ENCODE data around the gene MCTP1. TPM values are rescaled to one million over a fixed set of nuclear protein-coding genes. Genes with fewer than 3 reads are reported as not detected.
A peak's percentile ranks its signal among the peaks of the same experiment; 100 is the strongest.

MCTP1 gene
- total and polyA plus RNA-seq, 2 donors: 5.9 to 20.2 TPM

DNA sequence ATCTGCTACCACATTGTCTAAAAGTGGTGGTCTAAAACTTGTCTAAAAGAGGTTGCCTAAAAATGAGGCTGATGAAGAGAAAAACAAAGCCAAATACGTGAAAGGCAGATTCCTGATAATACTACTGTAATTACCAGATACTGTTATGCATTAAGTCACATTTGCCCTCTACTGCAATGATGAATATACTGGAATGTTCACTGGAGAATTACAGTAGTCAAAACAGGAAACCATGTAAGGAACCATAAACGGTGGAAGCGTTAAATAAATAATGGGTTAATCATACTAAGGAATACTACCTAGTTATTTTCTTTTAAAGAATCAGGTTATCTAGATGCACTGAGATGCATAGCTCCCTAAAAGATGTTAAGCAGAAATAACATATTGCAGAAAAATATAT is 201.3 kb downstream of the MCTP1 start:
- DNase-seq (ENCODE audit: low read depth in 6 of 9, low spot score in 9 of 9): no peak
- Histone ChIP-seq H3K27me3 (ENCODE audit: control insufficient read depth in 2 of 2, insufficient read depth in 1 of 2, low read length in 1 of 2) (no peaks in the 10 kb centered on the region), H3K4me1 (ENCODE audit: control insufficient read depth in 2 of 2, insufficient read depth in 2 of 2, low read length in 2 of 2) (peaks cover 3 to 5% of the 10 kb centered on the region in 2 donors), H3K36me3 (ENCODE audit: control insufficient read depth in 2 of 2, insufficient read depth in 2 of 2, low read length in 1 of 2) (no peaks in the 10 kb centered on the region), H3K9me3 (ENCODE audit: control insufficient read depth in 2 of 2, insufficient read depth in 1 of 2, low read length in 1 of 2) (no peaks in the 10 kb centered on the region), H3K4me3 (ENCODE audit: low read length in 2 of 2) (no peak overlapping the region), H3K27ac (ENCODE audit: low read depth in 1 of 2, low read length in 1 of 2) (no peak overlapping the region)
- WGBS: 86% methylated on average over 3 of the region's 3 CpGs

DNA sequence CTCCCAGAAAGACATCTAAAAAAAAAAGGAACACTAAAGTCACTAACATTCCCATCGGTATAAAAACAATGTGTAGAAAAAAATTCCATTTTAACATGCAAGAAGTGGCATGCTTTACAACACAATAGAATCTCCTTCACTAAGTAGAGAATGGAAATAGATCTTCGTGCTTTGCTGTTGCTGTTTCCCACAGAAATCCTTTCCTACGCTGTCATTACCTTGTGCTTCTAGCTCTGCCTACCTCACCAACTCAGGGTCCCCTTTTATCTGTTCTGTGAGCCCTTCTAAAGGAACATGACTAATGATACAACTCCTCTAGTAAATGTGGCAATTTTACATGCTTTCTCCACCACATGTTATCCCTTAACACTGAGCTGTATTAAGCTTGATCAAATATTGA is 202.9 kb downstream of the MCTP1 start:
- H3K27me3 ChIP-seq (ENCODE audit: control insufficient read depth in 2 of 2, insufficient read depth in 1 of 2, low read length in 1 of 2): no peaks in the 10 kb centered on the region
- H3K4me1 ChIP-seq (ENCODE audit: control insufficient read depth in 2 of 2, insufficient read depth in 2 of 2, low read length in 2 of 2): peaks cover 3 to 5% of the 10 kb centered on the region in 2 donors
- WGBS: 6% methylated on average over 3 of the region's 3 CpGs
- peak overlapping the region; percentile 90 to 91 for H3K27ac ChIP-seq (ENCODE audit: low read depth in 1 of 2, low read length in 1 of 2)
- no peaks in the 10 kb centered on the region for H3K36me3 ChIP-seq (ENCODE audit: control insufficient read depth in 2 of 2, insufficient read depth in 2 of 2, low read length in 1 of 2)
- no peaks in the 10 kb centered on the region for H3K9me3 ChIP-seq (ENCODE audit: control insufficient read depth in 2 of 2, insufficient read depth in 1 of 2, low read length in 1 of 2)
- DNase-seq (ENCODE audit: low read depth in 6 of 9, low spot score in 9 of 9): peak in 1 of 9 donors; percentile 17
- peak overlapping the region; percentile 53 to 57 for H3K4me3 ChIP-seq (ENCODE audit: low read length in 2 of 2)

DNA sequence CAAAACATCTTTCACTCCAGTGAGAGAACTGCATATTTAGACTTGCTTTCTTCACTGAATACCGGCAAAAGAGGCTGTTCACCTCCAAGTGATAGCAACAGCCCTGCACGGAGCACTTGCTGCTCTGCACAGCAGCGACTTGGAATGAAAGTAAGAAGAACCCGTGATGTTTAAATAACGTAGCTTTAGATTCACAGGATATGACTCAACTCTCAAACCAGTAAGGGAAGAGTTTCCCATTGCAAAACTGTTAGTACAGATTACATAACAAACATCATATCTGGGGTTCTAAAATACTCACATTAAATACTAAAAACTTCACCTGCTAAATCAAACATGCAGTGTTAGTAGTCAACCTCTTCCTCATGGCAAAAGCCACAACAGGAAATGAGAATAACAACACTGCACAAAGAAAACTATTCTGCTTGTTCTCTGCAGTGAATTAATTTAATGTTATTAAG is 203.4 kb downstream of the MCTP1 start:
- under 1% methylated on average over 5 of the region's 5 CpGs for WGBS
- Histone ChIP-seq H3K36me3 (ENCODE audit: control insufficient read depth in 2 of 2, insufficient read depth in 2 of 2, low read length in 1 of 2) (no peaks in the 10 kb centered on the region), H3K4me1 (ENCODE audit: control insufficient read depth in 2 of 2, insufficient read depth in 2 of 2, low read length in 2 of 2) (peaks cover 3 to 5% of the 10 kb centered on the region in 2 donors), H3K27me3 (ENCODE audit: control insufficient read depth in 2 of 2, insufficient read depth in 1 of 2, low read length in 1 of 2) (no peaks in the 10 kb centered on the region), H3K9me3 (ENCODE audit: control insufficient read depth in 2 of 2, insufficient read depth in 1 of 2, low read length in 1 of 2) (no peaks in the 10 kb centered on the region), H3K4me3 (ENCODE audit: low read length in 2 of 2) (peak overlapping the region; percentile 53 to 57), H3K27ac (ENCODE audit: low read depth in 1 of 2, low read length in 1 of 2) (peak overlapping the region; percentile 79 to 90)
- DNase-seq (ENCODE audit: low read depth in 6 of 9, low spot score in 9 of 9): peak; percentile 55 to 89 (median 72)

DNA sequence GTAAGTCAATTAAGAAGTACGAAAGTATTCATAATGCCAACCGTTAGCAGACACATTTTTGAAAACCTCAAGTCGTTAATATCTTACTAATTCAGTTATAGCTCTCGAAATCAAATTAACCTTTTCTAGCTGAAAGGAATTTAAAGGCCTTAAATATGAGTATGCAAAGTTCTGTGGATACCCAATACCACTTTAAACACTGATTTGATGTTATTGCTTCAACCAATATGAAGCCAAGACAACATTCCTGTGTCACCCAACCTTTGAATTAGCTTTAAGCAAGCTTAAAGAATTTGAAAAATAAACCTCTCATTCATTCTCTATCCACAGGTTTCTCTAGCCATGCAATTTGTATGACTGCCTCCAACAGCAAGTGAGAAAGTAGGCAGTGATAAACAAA is 204.5 kb downstream of the MCTP1 start:
- Histone ChIP-seq H3K4me1 (ENCODE audit: control insufficient read depth in 2 of 2, insufficient read depth in 2 of 2, low read length in 2 of 2) (peaks cover 3 to 5% of the 10 kb centered on the region in 2 donors), H3K36me3 (ENCODE audit: control insufficient read depth in 2 of 2, insufficient read depth in 2 of 2, low read length in 1 of 2) (no peaks in the 10 kb centered on the region), H3K4me3 (ENCODE audit: low read length in 2 of 2) (peak overlapping the region; percentile 37 to 57), H3K9me3 (ENCODE audit: control insufficient read depth in 2 of 2, insufficient read depth in 1 of 2, low read length in 1 of 2) (no peaks in the 10 kb centered on the region), H3K27me3 (ENCODE audit: control insufficient read depth in 2 of 2, insufficient read depth in 1 of 2, low read length in 1 of 2) (no peaks in the 10 kb centered on the region), H3K27ac (ENCODE audit: low read depth in 1 of 2, low read length in 1 of 2) (peak overlapping the region in 1 of 2 donors; percentile 90)
- no peak for DNase-seq (ENCODE audit: low read depth in 6 of 9, low spot score in 9 of 9)
- WGBS: 11% methylated on average over 4 of the region's 4 CpGs

DNA sequence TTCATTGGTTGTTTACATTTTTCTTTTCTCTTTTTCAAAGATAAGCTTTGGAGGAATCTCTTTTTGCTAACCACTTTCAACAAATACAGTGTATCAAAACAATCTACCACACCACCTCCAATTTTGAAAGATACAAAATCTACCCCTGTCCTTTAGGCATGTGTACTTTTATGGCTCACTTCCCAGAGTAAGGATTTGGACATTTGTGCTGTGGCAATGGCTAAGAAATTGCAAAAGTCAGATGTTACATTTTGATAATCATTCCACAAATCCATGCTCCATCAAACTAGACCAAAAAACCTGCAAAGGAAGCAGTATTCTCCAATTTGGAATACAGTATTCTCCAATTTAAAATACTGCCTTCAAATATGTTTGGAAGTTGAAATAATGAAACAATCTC is 204.9 kb downstream of the MCTP1 start:
- Histone ChIP-seq H3K36me3 (ENCODE audit: control insufficient read depth in 2 of 2, insufficient read depth in 2 of 2, low read length in 1 of 2) (no peaks in the 10 kb centered on the region), H3K27me3 (ENCODE audit: control insufficient read depth in 2 of 2, insufficient read depth in 1 of 2, low read length in 1 of 2) (no peaks in the 10 kb centered on the region), H3K9me3 (ENCODE audit: control insufficient read depth in 2 of 2, insufficient read depth in 1 of 2, low read length in 1 of 2) (no peaks in the 10 kb centered on the region), H3K4me1 (ENCODE audit: control insufficient read depth in 2 of 2, insufficient read depth in 2 of 2, low read length in 2 of 2) (peaks cover 3 to 5% of the 10 kb centered on the region in 2 donors), H3K27ac (ENCODE audit: low read depth in 1 of 2, low read length in 1 of 2) (no peak overlapping the region), H3K4me3 (ENCODE audit: low read length in 2 of 2) (peak overlapping the region; percentile 37 to 57)
- DNase-seq (ENCODE audit: low read depth in 6 of 9, low spot score in 9 of 9): no peak

DNA sequence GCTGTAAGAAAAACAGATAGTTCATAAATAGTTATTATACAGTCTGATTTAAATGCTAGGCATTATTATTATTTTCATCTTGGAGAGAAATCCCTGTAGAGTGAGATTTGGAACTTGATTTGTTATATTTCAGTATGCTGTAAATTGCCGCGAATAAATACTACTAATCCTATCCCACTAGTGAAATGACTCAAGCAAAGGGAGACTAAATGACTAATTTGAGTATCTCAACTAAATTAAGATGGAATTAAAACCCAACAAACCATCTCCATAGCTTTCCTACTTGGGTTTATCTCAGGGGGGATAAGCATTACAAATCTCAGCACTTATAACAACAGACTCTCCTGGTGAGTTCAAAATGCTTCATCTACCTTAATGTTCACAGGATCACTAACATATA is 206.0 kb downstream of the MCTP1 start:
- DNase-seq (ENCODE audit: low read depth in 6 of 9, low spot score in 9 of 9): no peak
- Histone ChIP-seq H3K9me3 (ENCODE audit: control insufficient read depth in 2 of 2, insufficient read depth in 1 of 2, low read length in 1 of 2) (no peaks in the 10 kb centered on the region), H3K4me1 (ENCODE audit: control insufficient read depth in 2 of 2, insufficient read depth in 2 of 2, low read length in 2 of 2) (peaks cover 3 to 5% of the 10 kb centered on the region in 2 donors), H3K27ac (ENCODE audit: low read depth in 1 of 2, low read length in 1 of 2) (no peak overlapping the region), H3K4me3 (ENCODE audit: low read length in 2 of 2) (no peak overlapping the region), H3K27me3 (ENCODE audit: control insufficient read depth in 2 of 2, insufficient read depth in 1 of 2, low read length in 1 of 2) (no peaks in the 10 kb centered on the region), H3K36me3 (ENCODE audit: control insufficient read depth in 2 of 2, insufficient read depth in 2 of 2, low read length in 1 of 2) (no peaks in the 10 kb centered on the region)
- 96% methylated on average over 2 of the region's 2 CpGs for WGBS

DNA sequence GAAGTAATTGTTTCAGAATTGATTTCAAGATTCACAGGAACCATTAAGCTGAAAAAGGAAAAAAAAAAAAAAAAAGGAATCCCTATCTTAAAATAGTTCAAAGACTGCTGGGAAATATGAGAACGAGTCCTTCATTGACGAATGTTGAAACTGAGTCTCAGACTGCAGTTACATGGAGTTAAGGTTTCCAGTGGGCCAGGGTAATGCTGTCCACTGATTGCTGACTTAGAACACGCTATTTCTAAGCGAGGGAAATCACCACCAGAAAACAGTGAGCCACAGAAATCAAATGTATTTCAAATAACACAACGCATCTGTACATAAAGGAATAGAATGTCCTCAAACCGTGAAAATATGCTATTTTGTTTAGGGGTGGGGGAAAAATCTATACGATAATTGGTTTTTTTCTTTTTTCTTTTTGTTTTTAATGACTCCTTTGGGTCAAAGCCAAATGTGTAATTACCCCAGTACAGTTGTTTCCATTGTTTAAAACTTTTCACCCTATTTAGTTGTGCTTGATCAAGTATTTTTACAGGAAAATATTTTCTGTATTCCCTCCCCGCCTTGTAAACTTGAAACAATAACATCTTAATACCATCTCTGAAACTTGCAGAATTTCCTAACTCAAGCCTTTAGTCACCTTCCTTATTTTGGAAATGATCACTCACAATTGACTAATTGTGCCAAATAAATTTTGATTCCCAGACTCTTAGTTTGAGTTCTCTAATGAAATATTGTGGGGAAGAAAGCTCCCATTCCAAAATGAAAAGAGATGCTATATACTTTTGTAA is 208.3 kb downstream of the MCTP1 start:
- no peak overlapping the region for H3K27ac ChIP-seq (ENCODE audit: low read depth in 1 of 2, low read length in 1 of 2)
- 94% methylated on average over 8 of the region's 8 CpGs for WGBS
- H3K4me3 ChIP-seq (ENCODE audit: low read length in 2 of 2): no peak overlapping the region
- DNase-seq (ENCODE audit: low read depth in 6 of 9, low spot score in 9 of 9): no peak
- H3K4me1 ChIP-seq (ENCODE audit: control insufficient read depth in 2 of 2, insufficient read depth in 2 of 2, low read length in 2 of 2): peaks cover 0 to 3% of the 10 kb centered on the region in 2 donors
- no peaks in the 10 kb centered on the region for H3K36me3 ChIP-seq (ENCODE audit: control insufficient read depth in 2 of 2, insufficient read depth in 2 of 2, low read length in 1 of 2)
- no peaks in the 10 kb centered on the region for H3K27me3 ChIP-seq (ENCODE audit: control insufficient read depth in 2 of 2, insufficient read depth in 1 of 2, low read length in 1 of 2)
- no peaks in the 10 kb centered on the region for H3K9me3 ChIP-seq (ENCODE audit: control insufficient read depth in 2 of 2, insufficient read depth in 1 of 2, low read length in 1 of 2)

DNA sequence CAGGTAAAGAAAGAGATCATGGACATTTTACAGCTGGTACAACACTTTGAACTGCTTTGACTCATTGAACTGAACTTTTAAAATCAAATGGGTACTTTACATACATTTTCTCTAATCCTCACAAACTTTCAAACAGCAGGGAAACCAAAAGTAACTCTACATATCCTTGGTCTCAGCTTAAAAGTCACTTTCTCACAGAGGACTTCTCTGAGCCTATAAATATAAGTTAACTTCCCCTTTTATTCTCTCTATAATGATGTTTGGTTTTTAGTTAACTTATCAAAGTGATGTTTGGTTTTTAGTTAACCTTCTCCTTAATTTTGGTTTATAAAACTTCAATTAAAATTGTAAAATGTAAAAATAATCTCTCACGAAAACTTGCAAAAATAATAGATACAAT is 209.8 kb downstream of the MCTP1 start:
- Histone ChIP-seq H3K4me1 (ENCODE audit: control insufficient read depth in 2 of 2, insufficient read depth in 2 of 2, low read length in 2 of 2) (peaks cover 6 to 9% of the 10 kb centered on the region in 2 donors), H3K27ac (ENCODE audit: low read depth in 1 of 2, low read length in 1 of 2) (no peak overlapping the region), H3K9me3 (ENCODE audit: control insufficient read depth in 2 of 2, insufficient read depth in 1 of 2, low read length in 1 of 2) (no peaks in the 10 kb centered on the region), H3K36me3 (ENCODE audit: control insufficient read depth in 2 of 2, insufficient read depth in 2 of 2, low read length in 1 of 2) (no peaks in the 10 kb centered on the region), H3K4me3 (ENCODE audit: low read length in 2 of 2) (no peak overlapping the region), H3K27me3 (ENCODE audit: control insufficient read depth in 2 of 2, insufficient read depth in 1 of 2, low read length in 1 of 2) (no peaks in the 10 kb centered on the region)
- 86% methylated on average over 1 of the region's 1 CpG for WGBS
- no peak for DNase-seq (ENCODE audit: low read depth in 6 of 9, low spot score in 9 of 9)

DNA sequence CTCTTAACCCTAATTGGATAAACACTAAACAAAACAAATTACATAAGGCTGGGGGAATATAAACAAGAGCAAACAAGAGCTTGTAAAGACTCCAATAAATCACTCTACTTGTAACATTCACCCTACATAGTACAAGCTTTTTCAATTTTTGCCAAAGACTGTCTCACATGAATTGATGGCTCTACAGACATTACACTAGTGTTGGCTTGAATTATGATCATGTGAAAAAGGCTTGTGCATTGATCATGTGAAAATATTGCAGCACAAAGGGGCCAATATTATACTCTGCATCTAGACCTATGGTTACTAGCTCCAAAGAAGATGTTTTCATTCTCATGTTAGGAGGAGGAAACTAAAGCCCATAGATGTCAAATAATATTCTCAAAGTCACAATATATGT is 212.6 kb downstream of the MCTP1 start:
- H3K27me3 ChIP-seq (ENCODE audit: control insufficient read depth in 2 of 2, insufficient read depth in 1 of 2, low read length in 1 of 2): no peaks in the 10 kb centered on the region
- H3K27ac ChIP-seq (ENCODE audit: low read depth in 1 of 2, low read length in 1 of 2): no peak overlapping the region
- H3K36me3 ChIP-seq (ENCODE audit: control insufficient read depth in 2 of 2, insufficient read depth in 2 of 2, low read length in 1 of 2): no peaks in the 10 kb centered on the region
- H3K4me1 ChIP-seq (ENCODE audit: control insufficient read depth in 2 of 2, insufficient read depth in 2 of 2, low read length in 2 of 2): peaks cover 5 to 13% of the 10 kb centered on the region in 2 donors
- no peak overlapping the region for H3K4me3 ChIP-seq (ENCODE audit: low read length in 2 of 2)
- H3K9me3 ChIP-seq (ENCODE audit: control insufficient read depth in 2 of 2, insufficient read depth in 1 of 2, low read length in 1 of 2): no peaks in the 10 kb centered on the region
- DNase-seq (ENCODE audit: low read depth in 6 of 9, low spot score in 9 of 9): no peak
